K562 (cell line): Measurements from ENCODE around the gene MS4A7.

Source experiments
- ELF2 ChIP-seq: fragments of 250-450 bp; sonication (Bioruptor Pico); IDR thresholded peaks from 2 replicates; pipeline ENCODE4 v1.5.0; 2021; ENCODE audit warnings: mild to moderate bottlenecking
- ELK1 ChIP-seq: sonication (generic); formaldehyde crosslinking; IDR thresholded peaks from 2 replicates; pipeline ENCODE4 v1.8.1; 2022; ENCODE audit warnings: missing genetic modification reagents
- EZH2 ChIP-seq: IDR thresholded peaks from 2 replicates; pipeline ENCODE4 v1.6.1; 2012; ENCODE audit warnings: low read depth, mild to moderate bottlenecking, inconsistent platforms, low read length, borderline replicate concordance
- GABPB1 ChIP-seq: sonication (generic); formaldehyde crosslinking; IDR thresholded peaks from 2 replicates; pipeline ENCODE4 v1.8.0; 2022; ENCODE audit warnings: mild to moderate bottlenecking, missing genetic modification reagents
- NR2F6 ChIP-seq: fragments of 450-650 bp; formaldehyde crosslinking; IDR thresholded peaks from 2 replicates; pipeline ENCODE4 v1.4.0; 2020; ENCODE audit warnings: mild to moderate bottlenecking

- TF ChIP-seq ELK1 (CRISPR knock-in tag) (no peak), ELF2 (CRISPR knock-in tag) (no peak), NR2F6 (CRISPR knock-in tag) (no peak), GABPB1 (CRISPR knock-in tag) (no peak), EZH2 (no peak)
These were observed 11.3 kb upstream of the MS4A7 start for GRCh38 chr11:60367009-60367408.
